ENCODE results near the gene MAPK8. TPM values are rescaled to one million over a fixed set of nuclear protein-coding genes. Genes with fewer than 3 reads are reported as not detected.

Gene MAPK8
- total RNA-seq, 2 experiments from 2014 or later = 29.1 to 40.5 TPM

DNA sequence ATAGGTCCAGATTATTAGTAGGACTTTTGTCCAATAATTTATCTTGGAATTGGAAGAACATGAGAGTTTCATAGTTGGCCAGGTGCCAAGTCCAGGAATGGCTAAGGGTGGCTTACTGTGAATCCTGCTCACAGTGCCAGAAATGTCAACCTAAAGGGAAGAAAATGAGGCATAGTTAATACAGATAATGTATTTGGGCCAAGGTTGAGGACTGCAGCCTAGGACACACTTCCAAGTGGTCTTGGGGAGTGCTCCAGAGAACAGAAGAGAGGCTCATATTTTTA lies 78.2 kb downstream of the MAPK8 start:
- ChIA-PET POLR2A (interaction anchor here (1.3 kb wide), 1 partner anchor 12 kb away, joined by 4 read pairs; no protein-coding TSS in a partner anchor), CTCF (ENCODE audit: unreplicated experiment) (no interaction called here)
- Histone ChIP-seq H3K27ac (ENCODE audit: low read depth, low read length, poor library complexity, severe bottlenecking) (no peak overlapping the region), H4K20me1 (ENCODE audit: insufficient read depth, low read length) (peaks cover 5% of the 10 kb centered on the region; the same call in 1 of the 2 replicates), H3K4me1 (ENCODE audit: insufficient read depth, low read length, poor library complexity, severe bottlenecking) (no peaks in the 10 kb centered on the region), H2AFZ (ENCODE audit: low read length) (no peak overlapping the region), H3K4me2 (ENCODE audit: low read length) (no peak overlapping the region), H3K9me2 (ENCODE audit: insufficient read depth, low read length) (no peaks in the 10 kb centered on the region), H3K36me3 (ENCODE audit: insufficient read depth, low read length) (no peaks in the 10 kb centered on the region), H3K79me2 (ENCODE audit: insufficient read depth, low read depth, low read length) (no peaks in the 10 kb centered on the region), H3K4me3 (ENCODE audit: low read depth, low read length, poor library complexity, severe bottlenecking) (no peak overlapping the region), H3K9me3 (ENCODE audit: low read length) (no peaks in the 10 kb centered on the region; the same call in 1 of the 2 replicates)
- intact Hi-C loops (cut with micrococcal nuclease; ENCODE audit: unreplicated experiment) = no loop called here
- no TSS peak for BruUV-seq (replicated peaks)
- DNase-seq (ENCODE audit: low spot score) = no peak
- TF ChIP-seq, protein P1, sequence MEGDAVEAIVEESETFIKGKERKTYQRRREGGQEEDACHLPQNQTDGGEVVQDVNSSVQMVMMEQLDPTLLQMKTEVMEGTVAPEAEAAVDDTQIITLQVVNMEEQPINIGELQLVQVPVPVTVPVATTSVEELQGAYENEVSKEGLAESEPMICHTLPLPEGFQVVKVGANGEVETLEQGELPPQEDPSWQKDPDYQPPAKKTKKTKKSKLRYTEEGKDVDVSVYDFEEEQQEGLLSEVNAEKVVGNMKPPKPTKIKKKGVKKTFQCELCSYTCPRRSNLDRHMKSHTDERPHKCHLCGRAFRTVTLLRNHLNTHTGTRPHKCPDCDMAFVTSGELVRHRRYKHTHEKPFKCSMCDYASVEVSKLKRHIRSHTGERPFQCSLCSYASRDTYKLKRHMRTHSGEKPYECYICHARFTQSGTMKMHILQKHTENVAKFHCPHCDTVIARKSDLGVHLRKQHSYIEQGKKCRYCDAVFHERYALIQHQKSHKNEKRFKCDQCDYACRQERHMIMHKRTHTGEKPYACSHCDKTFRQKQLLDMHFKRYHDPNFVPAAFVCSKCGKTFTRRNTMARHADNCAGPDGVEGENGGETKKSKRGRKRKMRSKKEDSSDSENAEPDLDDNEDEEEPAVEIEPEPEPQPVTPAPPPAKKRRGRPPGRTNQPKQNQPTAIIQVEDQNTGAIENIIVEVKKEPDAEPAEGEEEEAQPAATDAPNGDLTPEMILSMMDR (conservative IDR thresholded peaks at IDR 0.05; ENCODE audit: low read length) = no peak
- no peak for TF ChIP-seq EZH2phosphoT487 (IDR thresholded peaks at IDR 0.05; ENCODE audit: borderline replicate concordance, low read depth, low read length)

DNA sequence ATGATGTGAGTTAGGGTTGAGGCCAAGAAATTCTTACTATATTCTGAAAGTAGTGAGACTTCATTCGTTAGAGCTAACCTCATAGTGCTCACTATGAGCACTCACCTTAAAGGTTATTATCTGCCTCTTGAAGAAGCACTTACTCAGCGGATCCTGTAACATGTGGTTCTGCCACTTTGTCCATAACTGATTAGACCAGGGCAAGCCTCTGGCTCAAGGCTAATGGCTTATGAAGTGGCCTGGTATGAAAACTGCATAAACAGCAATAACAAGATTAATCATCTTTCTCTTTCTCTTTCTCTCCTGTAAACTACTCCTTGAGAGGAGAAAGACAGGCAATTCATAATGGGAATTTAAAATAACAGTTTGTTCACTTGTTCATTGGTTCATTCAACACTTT lies 82.8 kb downstream of the MAPK8 start:
- POLR2A ChIA-PET = interaction anchor here (0.5 kb wide), 1 partner anchor 69 kb away, joined by 5 read pairs; no protein-coding TSS in a partner anchor
- BruUV-seq (replicated peaks) = no TSS peak
- CTCF ChIA-PET (ENCODE audit: unreplicated experiment) = no interaction called here
- no peaks in the 10 kb centered on the region for H3K9me2 ChIP-seq (ENCODE audit: insufficient read depth, low read length)
- H3K4me1 ChIP-seq (ENCODE audit: insufficient read depth, low read length, poor library complexity, severe bottlenecking) = no peaks in the 10 kb centered on the region
- no peaks in the 10 kb centered on the region for H3K36me3 ChIP-seq (ENCODE audit: insufficient read depth, low read length)
- H3K4me3 ChIP-seq (ENCODE audit: low read depth, low read length, poor library complexity, severe bottlenecking) = no peak overlapping the region
- no peaks in the 10 kb centered on the region for H3K9me3 ChIP-seq (ENCODE audit: low read length)
- H3K4me2 ChIP-seq (ENCODE audit: low read length) = no peak overlapping the region
- no peak overlapping the region for H3K27ac ChIP-seq (ENCODE audit: low read depth, low read length, poor library complexity, severe bottlenecking)
- H4K20me1 ChIP-seq (ENCODE audit: insufficient read depth, low read length) = peaks cover 5% of the 10 kb centered on the region; the same call in 1 of the 2 replicates
- H2AFZ ChIP-seq (ENCODE audit: low read length) = no peak overlapping the region
- intact Hi-C loops (cut with micrococcal nuclease; ENCODE audit: unreplicated experiment) = no loop called here
- DNase-seq (ENCODE audit: low spot score) = no peak
- no peak for TF ChIP-seq EZH2phosphoT487 (IDR thresholded peaks at IDR 0.05; ENCODE audit: borderline replicate concordance, low read depth, low read length)
- no peaks in the 10 kb centered on the region for H3K79me2 ChIP-seq (ENCODE audit: insufficient read depth, low read depth, low read length)

DNA sequence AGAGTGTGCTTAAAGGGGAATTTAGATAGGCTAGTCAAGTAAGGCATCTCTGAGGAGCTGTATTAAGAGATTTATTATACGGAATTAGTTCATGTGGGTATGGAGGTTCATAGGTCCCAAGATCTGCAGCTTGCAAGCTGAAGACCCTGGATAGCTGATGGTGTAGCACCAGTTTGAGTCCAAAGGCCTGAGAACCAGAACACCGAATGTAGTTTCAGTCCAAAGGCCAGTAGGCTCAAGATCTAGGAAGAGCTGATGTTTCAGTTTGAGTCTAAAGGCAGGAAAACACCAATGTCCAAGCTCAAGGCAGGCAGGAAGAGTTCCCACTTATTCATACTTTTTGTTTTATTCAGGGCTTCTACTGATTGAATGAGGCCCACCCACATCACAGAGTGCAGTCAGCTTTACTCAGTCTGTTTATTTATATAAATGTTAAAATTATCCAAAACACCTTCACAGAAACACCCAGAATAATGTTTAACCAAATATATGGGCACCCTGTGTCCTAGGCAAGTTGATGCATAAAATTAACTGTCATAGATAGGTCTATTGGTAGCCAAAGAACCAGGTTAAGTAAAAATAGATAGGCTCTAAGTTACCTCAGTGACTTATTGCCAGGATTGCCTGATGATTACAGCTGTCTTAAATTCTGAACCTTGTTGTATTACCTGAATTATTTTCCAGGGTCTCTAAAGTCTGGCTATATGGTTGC lies 83.5 kb downstream of the MAPK8 start:
- peaks cover 5% of the 10 kb centered on the region; the same call in 1 of the 2 replicates for H4K20me1 ChIP-seq (ENCODE audit: insufficient read depth, low read length)
- H3K4me1 ChIP-seq (ENCODE audit: insufficient read depth, low read length, poor library complexity, severe bottlenecking) = no peaks in the 10 kb centered on the region
- CTCF ChIA-PET (ENCODE audit: unreplicated experiment) = no interaction called here
- H3K36me3 ChIP-seq (ENCODE audit: insufficient read depth, low read length) = no peaks in the 10 kb centered on the region
- intact Hi-C loops (cut with micrococcal nuclease; ENCODE audit: unreplicated experiment) = no loop called here
- H3K27ac ChIP-seq (ENCODE audit: low read depth, low read length, poor library complexity, severe bottlenecking) = no peak overlapping the region
- H3K9me3 ChIP-seq (ENCODE audit: low read length) = no peaks in the 10 kb centered on the region
- H3K4me2 ChIP-seq (ENCODE audit: low read length) = no peak overlapping the region
- no peak for DNase-seq (ENCODE audit: low spot score)
- H2AFZ ChIP-seq (ENCODE audit: low read length) = no peak overlapping the region
- POLR2A ChIA-PET = no interaction called here
- no TSS peak for BruUV-seq (replicated peaks)
- H3K79me2 ChIP-seq (ENCODE audit: insufficient read depth, low read depth, low read length) = no peaks in the 10 kb centered on the region
- TF ChIP-seq, protein P1 (conservative IDR thresholded peaks at IDR 0.05; ENCODE audit: low read length) = no peak
- TF ChIP-seq EZH2phosphoT487 (IDR thresholded peaks at IDR 0.05; ENCODE audit: borderline replicate concordance, low read depth, low read length) = no peak
- H3K4me3 ChIP-seq (ENCODE audit: low read depth, low read length, poor library complexity, severe bottlenecking) = no peak overlapping the region
- no peaks in the 10 kb centered on the region for H3K9me2 ChIP-seq (ENCODE audit: insufficient read depth, low read length)

Data from OCI-LY7 (cell line).